Hepatocyte (in vitro differentiated cells): ENCODE data around the gene TRIM16. TPM values are rescaled to one million over a fixed set of nuclear protein-coding genes. Genes with fewer than 3 reads are reported as not detected.

Experiments
- DNase-seq: peaks from one replicate; pipeline ENCODE4 v3.0.0-alpha.2; 2016; ENCODE audit warnings: low spot score
- H2AFZ ChIP-seq: fragments of 200-600 bp; sonication (generic); 2 replicates; pipeline ENCODE4 v1.6.0; 2016; ENCODE audit warnings: antibody characterized with exemption, mild to moderate bottlenecking
- H3K27ac ChIP-seq: fragments of 200-600 bp; sonication (generic); 2 replicates; pipeline ENCODE4 v1.5.1; 2016; ENCODE audit warnings: mild to moderate bottlenecking
- H3K27me3 ChIP-seq: fragments of 200-600 bp; sonication (generic); 2 replicates; pipeline ENCODE4 v1.6.1; 2016
- H3K36me3 ChIP-seq: fragments of 200-600 bp; sonication (generic); replicated peaks from 2 replicates; pipeline ENCODE4 v1.5.1; 2016; ENCODE audit warnings: low read depth; ENCODE audit not compliant: insufficient read depth
- H3K4me1 ChIP-seq: fragments of 200-600 bp; sonication (generic); 2 replicates; pipeline ENCODE4 v1.5.1; 2016; ENCODE audit warnings: mild to moderate bottlenecking, moderate library complexity; ENCODE audit not compliant: insufficient read depth
- H3K4me2 ChIP-seq: fragments of 200-600 bp; sonication (generic); 2 replicates; pipeline ENCODE4 v1.6.0; 2016
- H3K4me3 ChIP-seq: fragments of 200-600 bp; sonication (generic); 2 replicates; pipeline ENCODE4 v1.5.1; 2016; ENCODE audit warnings: mild to moderate bottlenecking
- H3K79me2 ChIP-seq: fragments of 200-600 bp; sonication (generic); 2 replicates; pipeline ENCODE4 v1.6.0; 2017; ENCODE audit warnings: mild to moderate bottlenecking
- H3K9me2 ChIP-seq: fragments of 200-600 bp; sonication (generic); replicated peaks from 2 replicates; pipeline ENCODE4 v1.6.0; 2017; ENCODE audit warnings: mild to moderate bottlenecking; ENCODE audit not compliant: insufficient read depth
- H3K9me3 ChIP-seq: fragments of 200-600 bp; sonication (generic); 2 replicates; pipeline ENCODE4 v1.5.1; 2016; ENCODE audit warnings: low read depth, mild to moderate bottlenecking
- H4K20me1 ChIP-seq: fragments of 200-600 bp; sonication (generic); 2 replicates; pipeline ENCODE4 v1.6.0; 2016; ENCODE audit warnings: mild to moderate bottlenecking; ENCODE audit not compliant: insufficient read depth, poor library complexity, severe bottlenecking
- EZH2 ChIP-seq: fragments of 200-600 bp; sonication (generic); IDR thresholded peaks from 2 replicates; pipeline ENCODE4 v1.6.1; 2016; ENCODE audit warnings: antibody characterized with exemption, mild to moderate bottlenecking, borderline replicate concordance
- EZH2phosphoT487 ChIP-seq: fragments of 200-600 bp; sonication (generic); IDR thresholded peaks from one replicate; pipeline ENCODE4 v1.6.1; 2018; ENCODE audit warnings: antibody characterized with exemption, mild to moderate bottlenecking, low read depth, moderate library complexity; ENCODE audit not compliant: unreplicated experiment, severe bottlenecking
- WGBS: methylation state at CpG from one replicate; pipeline ENCODE4 v1.1.6; 2016; ENCODE audit warnings: low lambda C conversion rate; ENCODE audit errors: missing lambda C conversion rate; 5-methylcytosine and 5-hydroxymethylcytosine counted together
- polyA plus RNA-seq: library from polyadenylated mRNA; unstranded; fragments of >200 nt; fragmentation: Nextera tagmentation; extraction: Ambion mirVana; gene quantifications from 2 replicates; pipeline ENCODE4 v1.2.1, GENCODE V29; 2016
- total RNA-seq: library from RNA; depleted of rRNA; stranded (reverse); fragments of >200 nt; gene quantifications from 2 replicates; pipeline ENCODE4 v1.2.3, GENCODE V29; 2014
- TF ChIP-seq, protein P1 (sequence below): fragments of 200-600 bp; sonication (generic); IDR thresholded peaks from 2 replicates; pipeline ENCODE4 v1.5.1; 2016; ENCODE audit warnings: antibody characterized with exemption, mild to moderate bottlenecking; ENCODE audit not compliant: poor library complexity

TRIM16 gene
- total and polyA plus RNA-seq, 2 experiments from 2014 or later: 19.5 to 30.6 TPM

DNA sequence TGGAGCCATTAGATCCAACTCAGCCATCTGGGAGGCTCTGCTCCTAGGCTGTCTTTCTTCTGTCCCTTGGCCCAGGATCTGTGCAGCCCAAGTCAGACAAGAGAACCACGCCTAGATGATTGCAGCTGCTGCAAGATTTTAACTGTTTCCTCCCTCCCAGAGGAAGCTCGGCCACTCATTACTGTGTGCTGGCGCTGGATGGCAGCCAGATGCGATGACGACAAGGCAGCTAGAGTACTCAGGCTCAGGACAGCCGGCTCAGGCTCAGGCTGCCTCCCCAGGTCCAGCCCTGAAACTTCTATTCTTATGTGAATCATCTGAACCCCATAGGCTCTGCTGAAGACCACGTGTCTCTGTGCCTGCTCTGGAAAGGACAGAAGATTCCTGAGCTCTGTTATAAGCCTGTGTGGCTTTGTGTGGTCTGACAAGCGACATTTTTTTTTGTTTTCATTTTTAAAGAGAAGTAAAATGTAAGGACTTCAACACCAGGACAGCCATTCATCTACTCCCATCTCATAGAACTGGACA lies 32.5 kb downstream of the TRIM16 start:
- TF ChIP-seq EZH2 (no peak), EZH2phosphoT487 (no peak)
- TF ChIP-seq, protein P1, sequence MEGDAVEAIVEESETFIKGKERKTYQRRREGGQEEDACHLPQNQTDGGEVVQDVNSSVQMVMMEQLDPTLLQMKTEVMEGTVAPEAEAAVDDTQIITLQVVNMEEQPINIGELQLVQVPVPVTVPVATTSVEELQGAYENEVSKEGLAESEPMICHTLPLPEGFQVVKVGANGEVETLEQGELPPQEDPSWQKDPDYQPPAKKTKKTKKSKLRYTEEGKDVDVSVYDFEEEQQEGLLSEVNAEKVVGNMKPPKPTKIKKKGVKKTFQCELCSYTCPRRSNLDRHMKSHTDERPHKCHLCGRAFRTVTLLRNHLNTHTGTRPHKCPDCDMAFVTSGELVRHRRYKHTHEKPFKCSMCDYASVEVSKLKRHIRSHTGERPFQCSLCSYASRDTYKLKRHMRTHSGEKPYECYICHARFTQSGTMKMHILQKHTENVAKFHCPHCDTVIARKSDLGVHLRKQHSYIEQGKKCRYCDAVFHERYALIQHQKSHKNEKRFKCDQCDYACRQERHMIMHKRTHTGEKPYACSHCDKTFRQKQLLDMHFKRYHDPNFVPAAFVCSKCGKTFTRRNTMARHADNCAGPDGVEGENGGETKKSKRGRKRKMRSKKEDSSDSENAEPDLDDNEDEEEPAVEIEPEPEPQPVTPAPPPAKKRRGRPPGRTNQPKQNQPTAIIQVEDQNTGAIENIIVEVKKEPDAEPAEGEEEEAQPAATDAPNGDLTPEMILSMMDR: no peak
- H3K9me3 ChIP-seq: no peaks in the 10 kb centered on the region
- peak overlapping the region; percentile 24 for H3K4me3 ChIP-seq
- H3K9me2 ChIP-seq: no peaks in the 10 kb centered on the region
- H2AFZ ChIP-seq: no peak overlapping the region
- DNase-seq: peak; percentile 96
- peaks cover 39% of the 10 kb centered on the region for H3K4me1 ChIP-seq
- H3K79me2 ChIP-seq: peaks cover 25% of the 10 kb centered on the region
- H4K20me1 ChIP-seq: no peaks in the 10 kb centered on the region
- H3K4me2 ChIP-seq: peak overlapping the region; percentile 78
- H3K27me3 ChIP-seq: no peaks in the 10 kb centered on the region
- H3K36me3 ChIP-seq: no peaks in the 10 kb centered on the region
- WGBS: 11% methylated on average over 8 of the region's 8 CpGs
- H3K27ac ChIP-seq: peak overlapping the region; percentile 87

DNA sequence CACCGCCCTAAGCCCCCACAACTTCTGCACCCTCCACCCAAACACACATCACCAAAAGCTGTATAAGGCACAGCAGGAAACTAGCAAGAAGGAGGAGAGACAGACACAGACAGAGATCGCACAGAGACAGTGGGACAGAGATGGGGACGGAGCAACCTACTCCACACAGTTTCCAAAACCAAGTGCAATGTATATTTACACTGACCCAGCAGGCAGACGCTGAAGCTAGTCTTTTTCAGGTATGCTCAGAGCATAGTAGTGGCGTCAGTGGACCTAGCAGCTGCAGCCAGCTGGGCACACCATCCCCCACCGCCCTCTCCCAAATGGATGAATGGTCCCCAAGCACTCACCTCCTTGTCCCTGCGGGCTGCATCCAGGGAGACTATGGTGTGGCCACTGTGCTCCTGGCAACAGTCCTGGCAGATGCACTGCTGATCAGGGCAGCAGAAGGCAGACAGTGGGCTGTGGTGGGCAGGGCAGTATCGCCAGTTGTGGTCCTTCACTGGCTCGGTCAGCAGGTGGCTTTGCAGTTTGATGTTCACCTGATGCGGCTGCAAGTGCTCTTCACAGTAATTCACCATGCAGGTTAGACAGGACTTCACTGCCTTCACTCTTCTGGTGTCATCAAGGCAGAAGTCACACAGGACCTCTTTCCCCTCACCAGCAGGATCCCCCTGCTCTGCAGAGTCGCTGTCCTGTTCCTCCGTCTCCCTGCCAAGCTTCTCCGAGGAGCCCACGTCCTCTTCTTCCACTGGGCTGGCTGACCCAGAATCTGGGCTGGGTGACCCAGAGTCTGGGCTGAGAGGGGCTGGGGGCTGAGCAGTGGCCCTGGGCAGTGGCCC lies 33.1 kb downstream of the TRIM16 start:
- Histone ChIP-seq H2AFZ (no peak overlapping the region), H3K36me3 (no peaks in the 10 kb centered on the region), H3K79me2 (peaks cover 25% of the 10 kb centered on the region), H3K4me2 (peak overlapping the region; percentile 78), H3K4me3 (peak overlapping the region; percentile 24), H3K27me3 (no peaks in the 10 kb centered on the region), H3K4me1 (peaks cover 41% of the 10 kb centered on the region), H4K20me1 (no peaks in the 10 kb centered on the region), H3K27ac (peak overlapping the region; percentile 87), H3K9me3 (no peaks in the 10 kb centered on the region), H3K9me2 (no peaks in the 10 kb centered on the region)
- no peak for DNase-seq
- WGBS: 64% methylated on average over 14 of the region's 14 CpGs
- TF ChIP-seq, protein P1: no peak
- TF ChIP-seq EZH2phosphoT487: no peak
- TF ChIP-seq EZH2: no peak

DNA sequence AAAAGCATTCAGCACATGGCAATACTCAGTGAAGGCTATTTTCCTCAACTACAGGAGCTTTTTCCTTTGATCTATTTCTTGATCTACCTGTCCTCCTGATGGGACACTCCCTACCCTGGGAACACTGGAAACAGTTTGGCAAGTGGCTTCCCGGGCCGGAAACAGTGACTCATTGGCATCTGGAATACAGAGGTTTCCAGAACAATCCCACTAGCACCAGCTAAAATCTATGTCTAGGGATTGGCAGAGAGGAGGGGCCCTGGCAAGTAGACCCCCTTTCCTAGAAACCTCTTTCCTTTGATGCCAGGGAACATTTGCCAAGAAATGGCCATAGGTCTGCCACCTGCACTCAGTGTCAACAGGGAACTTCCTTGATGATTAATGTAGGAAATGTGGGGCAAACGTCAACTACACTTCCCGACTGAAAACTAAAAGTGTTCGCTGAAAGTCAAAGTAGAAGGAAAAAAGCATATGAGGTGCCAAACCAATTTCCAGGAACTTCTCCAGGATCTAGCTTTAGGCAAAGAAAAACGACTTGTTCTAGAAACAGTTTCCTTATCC lies 34.2 kb downstream of the TRIM16 start:
- TF ChIP-seq EZH2 (no peak), EZH2phosphoT487 (no peak)
- TF ChIP-seq, protein P1: no peak
- Histone ChIP-seq H4K20me1 (no peaks in the 10 kb centered on the region), H3K79me2 (peaks cover 25% of the 10 kb centered on the region), H3K4me3 (peak overlapping the region; percentile 24), H3K27me3 (no peaks in the 10 kb centered on the region), H3K27ac (peak overlapping the region; percentile 87), H3K36me3 (no peaks in the 10 kb centered on the region), H2AFZ (no peak overlapping the region), H3K4me1 (peaks cover 44% of the 10 kb centered on the region), H3K9me2 (no peaks in the 10 kb centered on the region), H3K9me3 (no peaks in the 10 kb centered on the region), H3K4me2 (peak overlapping the region; percentile 78)
- WGBS: 63% methylated on average over 6 of the region's 6 CpGs
- peak; percentile 42 for DNase-seq
